Activated gamma-delta T cell (primary cell): Measurements from ENCODE around the gene HSPA12B.
"Not testable (repeated sequence)": the region's sequence is repeated elsewhere in the genome, so short reads cannot be mapped to it uniquely, and the experiment has no call there.

Experiments used
- DNase-seq: peaks from one replicate; lab custom pipeline; 2025; lab: John Stamatoyannopoulos, UW

Gene HSPA12B

GRCh38 chr20:3786665-3787323 lies 54.3 kb downstream of the HSPA12B start, which contains the start of gene CENPB:
TSS of gene CENPB (minus strand) at chr20:3786740. CDS start at chr20:3786483, 257 bp downstream.
- peak; percentile 87 for DNase-seq

- no peak for DNase-seq
Observed at GRCh38 chr20:3787324-3788014, 55.0 kb downstream of the HSPA12B start.

- no peak for DNase-seq
Observed at GRCh38 chr20:3788685-3789155, 56.2 kb downstream of the HSPA12B start.

- not testable (repeated sequence) for DNase-seq
Observed at GRCh38 chr20:3789201-3789600, 56.7 kb downstream of the HSPA12B start.

- DNase-seq: not testable (repeated sequence)
Observed at GRCh38 chr20:3794168-3794567, 61.7 kb downstream of the HSPA12B start.

GRCh38 chr20:3794701-3795420 lies 62.4 kb downstream of the HSPA12B start:
- no peak for DNase-seq

GRCh38 chr20:3795511-3796468 lies 63.3 kb downstream of the HSPA12B start, which contains the start of gene CDC25B:
TSS of gene CDC25B (plus strand) at chr20:3796310. CDS start at chr20:3796532, 222 bp downstream.
- peak; percentile 79 for DNase-seq

GRCh38 chr20:3796477-3797225 lies 64.2 kb downstream of the HSPA12B start:
- no peak for DNase-seq

GRCh38 chr20:3797226-3797545 lies 64.7 kb downstream of the HSPA12B start:
- DNase-seq: no peak

GRCh38 chr20:3797592-3798372 lies 65.3 kb downstream of the HSPA12B start:
- no peak for DNase-seq

GRCh38 chr20:3798373-3798768 lies 65.9 kb downstream of the HSPA12B start:
- no peak for DNase-seq

GRCh38 chr20:3798908-3799248 lies 66.4 kb downstream of the HSPA12B start:
- DNase-seq: no peak

GRCh38 chr20:3800256-3800877 lies 67.9 kb downstream of the HSPA12B start:
- no peak for DNase-seq

GRCh38 chr20:3800878-3801260 lies 68.4 kb downstream of the HSPA12B start:
- DNase-seq: no peak

GRCh38 chr20:3801299-3801698 lies 68.8 kb downstream of the HSPA12B start:
- no peak for DNase-seq

- no peak for DNase-seq
Observed at GRCh38 chr20:3801846-3802245, 69.4 kb downstream of the HSPA12B start.
